PC-3 (cell line): ENCODE results near the gene GNAZ.

ENCODE experiments used
- CTCF ChIP-seq: fragments of 300-600 bp; sonication (generic); conservative IDR thresholded peaks from 2 replicates; pipeline ENCODE4 v1.5.1; 2017; ENCODE audit warnings: antibody characterized with exemption, low read depth, mild to moderate bottlenecking, low read length
- EZH2 ChIP-seq: fragments of 300-600 bp; sonication (generic); IDR thresholded peaks from one replicate; pipeline ENCODE4 v1.6.1; 2017; ENCODE audit warnings: antibody characterized with exemption, mild to moderate bottlenecking, low read length; ENCODE audit not compliant: unreplicated experiment

DNA sequence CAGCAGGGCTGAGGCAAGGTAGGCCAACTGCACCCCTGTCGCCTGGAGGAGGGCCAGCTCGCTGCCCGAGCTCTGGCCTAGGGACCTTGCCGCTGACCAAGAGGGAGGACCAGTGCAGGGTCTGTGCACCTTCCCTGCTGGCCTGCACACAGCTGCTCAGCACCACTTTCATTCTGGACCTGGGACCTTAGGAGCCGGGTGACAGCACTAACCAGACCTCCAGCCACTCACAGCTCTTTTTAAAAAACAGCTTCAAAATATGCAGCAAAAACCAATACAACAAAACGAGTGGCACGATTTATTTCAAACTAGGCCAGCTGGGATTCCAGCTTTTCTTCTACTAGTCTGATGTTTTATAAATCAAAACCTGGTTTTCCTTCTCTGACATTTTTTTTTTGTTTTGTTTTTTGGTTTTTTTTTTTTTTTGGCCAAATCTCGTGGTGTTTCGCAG, 53.5 kb downstream of the GNAZ start:
- no peak for TF ChIP-seq CTCF
- no peak for TF ChIP-seq EZH2
